ENCODE results near the gene WNT5B. TPM values are rescaled to one million over a fixed set of nuclear protein-coding genes. Genes with fewer than 3 reads are reported as not detected.

WNT5B gene
- total RNA-seq, 2 donors from 2014 or later: 2.3 to 3.1 TPM

DNA sequence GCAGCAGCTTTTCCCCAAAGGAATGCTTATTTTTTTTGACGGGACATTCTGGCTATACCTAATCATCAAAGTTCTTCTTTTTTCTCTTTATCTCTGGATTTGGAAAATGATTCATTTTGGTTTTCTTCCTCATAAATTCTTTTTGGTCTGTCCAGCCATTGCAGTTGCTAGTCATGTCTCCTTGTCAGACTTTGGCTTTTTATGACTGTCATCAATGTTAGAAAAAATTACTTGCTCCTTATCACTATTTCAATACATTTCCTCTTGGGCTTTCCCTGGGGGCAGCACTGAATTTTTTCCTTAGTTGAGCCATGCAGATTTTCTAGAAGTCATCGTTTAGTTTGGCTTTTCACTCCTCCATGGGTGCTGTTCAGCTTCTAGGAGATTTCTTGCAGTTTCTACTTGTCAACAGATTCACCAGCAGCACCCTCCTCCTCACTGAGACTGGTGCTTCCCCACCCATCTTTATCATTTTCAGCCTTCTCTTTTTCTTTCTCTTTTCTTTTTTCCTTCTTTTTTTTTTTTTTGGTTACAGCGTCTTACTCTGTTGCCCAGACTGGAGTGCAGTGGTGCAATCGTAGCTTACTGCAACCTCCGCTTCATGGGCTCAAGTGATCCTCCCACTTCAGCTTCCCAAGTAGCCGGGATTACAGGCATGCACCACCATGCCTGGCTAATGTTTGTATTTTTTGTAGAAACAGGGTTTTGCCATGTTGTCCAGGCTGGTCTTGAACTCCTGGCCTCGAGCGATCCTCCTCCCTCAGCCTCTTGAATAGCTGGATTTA lies 67.0 kb downstream of the WNT5B start:
- Histone ChIP-seq H3K9me3 (no peaks in the 10 kb centered on the region), H3K27ac (no peak overlapping the region), H3K27me3 (replicated peaks; ENCODE audit: insufficient read depth) (no peaks in the 10 kb centered on the region), H3K4me1 (ENCODE audit: control insufficient read depth in 1 of 2, low read depth in 2 of 2) (peaks cover 15 to 48% of the 10 kb centered on the region in 2 donors), H3K4me3 (no peak overlapping the region), H3K36me3 (no peaks in the 10 kb centered on the region)
- TF ChIP-seq, protein P1, sequence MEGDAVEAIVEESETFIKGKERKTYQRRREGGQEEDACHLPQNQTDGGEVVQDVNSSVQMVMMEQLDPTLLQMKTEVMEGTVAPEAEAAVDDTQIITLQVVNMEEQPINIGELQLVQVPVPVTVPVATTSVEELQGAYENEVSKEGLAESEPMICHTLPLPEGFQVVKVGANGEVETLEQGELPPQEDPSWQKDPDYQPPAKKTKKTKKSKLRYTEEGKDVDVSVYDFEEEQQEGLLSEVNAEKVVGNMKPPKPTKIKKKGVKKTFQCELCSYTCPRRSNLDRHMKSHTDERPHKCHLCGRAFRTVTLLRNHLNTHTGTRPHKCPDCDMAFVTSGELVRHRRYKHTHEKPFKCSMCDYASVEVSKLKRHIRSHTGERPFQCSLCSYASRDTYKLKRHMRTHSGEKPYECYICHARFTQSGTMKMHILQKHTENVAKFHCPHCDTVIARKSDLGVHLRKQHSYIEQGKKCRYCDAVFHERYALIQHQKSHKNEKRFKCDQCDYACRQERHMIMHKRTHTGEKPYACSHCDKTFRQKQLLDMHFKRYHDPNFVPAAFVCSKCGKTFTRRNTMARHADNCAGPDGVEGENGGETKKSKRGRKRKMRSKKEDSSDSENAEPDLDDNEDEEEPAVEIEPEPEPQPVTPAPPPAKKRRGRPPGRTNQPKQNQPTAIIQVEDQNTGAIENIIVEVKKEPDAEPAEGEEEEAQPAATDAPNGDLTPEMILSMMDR (IDR thresholded peaks at IDR 0.05): no peak
- ATAC-seq (ENCODE audit: insufficient number of reproducible peaks, low FRiP score, low read depth) (no peak), DNase-seq (ENCODE audit: low spot score) (no peak)

DNA sequence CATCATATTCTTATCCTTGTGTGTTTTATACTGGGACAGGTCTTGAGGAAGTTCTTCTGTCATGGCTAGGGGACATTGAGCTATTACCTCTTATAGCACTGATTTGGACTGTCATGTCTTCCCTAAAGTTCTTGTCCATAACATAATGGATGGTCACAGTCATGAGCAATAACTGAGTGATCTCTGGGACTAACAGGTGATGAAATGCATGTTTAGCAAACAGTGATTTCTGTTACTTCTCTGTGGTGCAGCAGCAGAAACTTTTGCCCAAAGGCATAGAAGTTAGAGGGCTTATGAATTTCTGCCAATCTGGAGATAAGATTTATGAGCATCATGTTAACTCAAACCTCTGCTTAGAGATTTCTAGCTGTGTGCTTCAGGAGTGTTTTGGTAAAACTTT lies 67.8 kb downstream of the WNT5B start:
- Histone ChIP-seq H3K27ac (no peak overlapping the region), H3K9me3 (no peaks in the 10 kb centered on the region), H3K4me1 (ENCODE audit: control insufficient read depth in 1 of 2, low read depth in 2 of 2) (peaks cover 15 to 46% of the 10 kb centered on the region in 2 donors), H3K36me3 (no peaks in the 10 kb centered on the region), H3K4me3 (no peak overlapping the region), H3K27me3 (replicated peaks; ENCODE audit: insufficient read depth) (no peaks in the 10 kb centered on the region)
- no peak for DNase-seq (ENCODE audit: low spot score)
- ATAC-seq (ENCODE audit: insufficient number of reproducible peaks, low FRiP score, low read depth): no peak
- TF ChIP-seq, protein P1 (IDR thresholded peaks at IDR 0.05): no peak

Other genes with a start within 250 kb of the WNT5B start
- 10 to 100 TPM; 15.0 to 17.0 TPM for gene FBXL14, start 34.6 kb upstream of the WNT5B start, total RNA-seq
- 10 to 100 TPM; 24.2 to 43.0 TPM for gene ADIPOR2, start 61.8 kb downstream of the WNT5B start, total RNA-seq
- not detected for gene LRTM2, start 191.3 kb downstream of the WNT5B start, total RNA-seq

Data from thoracic aorta (tissue), 2 donors.